H1 (cell line): Measurements from ENCODE around the gene SLC5A9. TPM values are rescaled to one million over a fixed set of nuclear protein-coding genes. Genes with fewer than 3 reads are reported as not detected.

Experiments
- CTCF ChIA-PET: fragments of 300-600 bp; sonication (Branson Sonifier 250); formaldehyde crosslinking; loops from one replicate; lab custom pipeline; 2021; ENCODE audit not compliant: partially characterized antibody; lab: Charles Lee
- POLR2A ChIA-PET: fragments of 300-600 bp; sonication (Branson Sonifier 250); formaldehyde crosslinking; loops from one replicate; lab custom pipeline; 2021; ENCODE audit warnings: inconsistent platforms; ENCODE audit not compliant: partially characterized antibody; lab: Charles Lee
- DNase-seq, 2 experiments: peaks; one replicate each; pipeline versions ENCODE4 v3.0.0 to v3.0.0-alpha.2; 2010 to 2022; ENCODE audit warnings: low spot score in 2 of 2, low read depth in 1 of 2, mixed read lengths in 1 of 2
- FAIRE-seq: peaks from 2 replicates; lab custom pipeline; 2011; peaks lifted over from hg19 to GRCh38; lab: Jason Lieb, UNC
- H2AFZ ChIP-seq: 2 replicates; pipeline ENCODE4 v1.8.1; 2012; ENCODE audit warnings: low read length, inconsistent platforms
- H2AK5ac ChIP-seq: 2 replicates; pipeline ENCODE4 v1.6.1; 2013; ENCODE audit warnings: low read depth, low read length
- H2BK120ac ChIP-seq: replicated peaks from 2 replicates; pipeline ENCODE3; 2013; ENCODE audit warnings: low read depth, low read length, inconsistent platforms
- H2BK12ac ChIP-seq: 2 replicates; pipeline ENCODE4 v1.6.1; 2013; ENCODE audit warnings: low read depth, low read length
- H2BK15ac ChIP-seq: 2 replicates; pipeline ENCODE4 v1.6.1; 2013; ENCODE audit warnings: low read length
- H2BK20ac ChIP-seq: 2 replicates; pipeline ENCODE4 v1.6.1; 2013; ENCODE audit warnings: low read length
- H2BK5ac ChIP-seq: 2 replicates; pipeline ENCODE4 v1.6.1; 2013; ENCODE audit warnings: low read depth, low read length
- H3K14ac ChIP-seq: 2 replicates; pipeline ENCODE4 v1.6.1; 2013; ENCODE audit warnings: inconsistent platforms; ENCODE audit not compliant: insufficient read length
- H3K18ac ChIP-seq: 2 replicates; pipeline ENCODE4 v1.6.1; 2013; ENCODE audit warnings: low read length; ENCODE audit errors: extremely low read depth
- H3K23ac ChIP-seq: 2 replicates; pipeline ENCODE4 v1.6.1; 2013; ENCODE audit warnings: inconsistent platforms; ENCODE audit not compliant: insufficient read length
- H3K23me2 ChIP-seq: 2 replicates; pipeline ENCODE4 v1.6.1; 2013; ENCODE audit warnings: low read depth, low read length
- H3K27ac ChIP-seq: 2 replicates; pipeline ENCODE4 v1.6.1; 2011; ENCODE audit warnings: low read depth, low read length, inconsistent platforms
- H3K27me3 ChIP-seq, 4 experiments: replicated peaks in 1 of 4; 1 replicate in 1 of 4; 2 replicates in 3 of 4; pipeline versions ENCODE4 v1.6.1 to v1.8.1; 2011 to 2013; ENCODE audit warnings: low read length in 3 of 4, mild to moderate bottlenecking in 3 of 4, inconsistent platforms in 2 of 4, mixed read lengths in 2 of 4, moderate library complexity in 1 of 4; ENCODE audit not compliant: control insufficient read depth in 3 of 4, insufficient read depth in 3 of 4; ENCODE audit errors: extremely low read depth in 1 of 4
- H3K36me3 ChIP-seq, 4 experiments: 2 replicates each; pipeline versions ENCODE4 v1.6.1 to v1.8.1; 2011 to 2013; ENCODE audit warnings: mild to moderate bottlenecking in 4 of 4, low read length in 3 of 4, moderate library complexity in 2 of 4, control low read depth in 1 of 4, inconsistent platforms in 1 of 4; ENCODE audit not compliant: insufficient read depth in 4 of 4, control insufficient read depth in 2 of 4
- H3K4ac ChIP-seq: replicated peaks from 2 replicates; pipeline ENCODE3; 2013; ENCODE audit warnings: low read length, low read depth, mixed read lengths, inconsistent platforms; ENCODE audit not compliant: insufficient read length
- H3K4me1 ChIP-seq, 4 experiments: replicated peaks in 1 of 4; 1 replicate in 1 of 4; 2 replicates in 3 of 4; pipeline versions ENCODE4 v1.6.1 to v1.8.1; 2011 to 2013; ENCODE audit warnings: low read length in 3 of 4, inconsistent platforms in 2 of 4, mixed read lengths in 1 of 4; ENCODE audit not compliant: insufficient read depth in 4 of 4, control insufficient read depth in 3 of 4
- H3K4me2 ChIP-seq, 2 experiments: 2 replicates each; pipeline versions ENCODE4 v1.6.1 to v1.8.1; 2011 to 2013; ENCODE audit warnings: low read depth in 2 of 2, low read length in 2 of 2, control low read depth in 1 of 2, inconsistent platforms in 1 of 2, mild to moderate bottlenecking in 1 of 2; ENCODE audit not compliant: insufficient read depth in 1 of 2
- H3K4me3 ChIP-seq, 4 experiments: fragments of 200-600, 300-600 bp in 1 of 4; sonication (generic), shearing (Covaris generic), sonication (Bioruptor Twin) in 1 of 4; 2 replicates each; pipeline versions ENCODE4 v1.5.1 to v1.8.1; 2011 to 2016; ENCODE audit warnings: low read length in 4 of 4, low read depth in 3 of 4, control low read depth in 2 of 4, inconsistent platforms in 2 of 4, mild to moderate bottlenecking in 2 of 4, mixed read lengths in 1 of 4, moderate library complexity in 1 of 4; ENCODE audit not compliant: insufficient read depth in 2 of 4; ENCODE audit errors: extremely low read depth in 1 of 4
- H3K56ac ChIP-seq: replicated peaks from 2 replicates; pipeline ENCODE3; 2013; ENCODE audit warnings: low read depth, mild to moderate bottlenecking, mixed read lengths, low read length, inconsistent platforms; ENCODE audit not compliant: insufficient read length
- H3K79me1 ChIP-seq: 2 replicates; pipeline ENCODE4 v1.6.1; 2013; ENCODE audit warnings: low read depth, low read length, control low read depth
- H3K79me2 ChIP-seq, 2 experiments: 2 replicates each; pipeline versions ENCODE4 v1.6.1 to v1.8.1; 2012 to 2013; ENCODE audit warnings: low read length in 2 of 2, mild to moderate bottlenecking in 2 of 2, inconsistent platforms in 1 of 2; ENCODE audit not compliant: insufficient read depth in 2 of 2, control insufficient read depth in 1 of 2
- H3K9ac ChIP-seq, 4 experiments: replicated peaks in 1 of 4; 1 replicate in 1 of 4; 2 replicates in 3 of 4; pipeline versions ENCODE4 v1.6.1 to v1.8.1; 2011 to 2013; ENCODE audit warnings: low read depth in 3 of 4, low read length in 3 of 4, control low read depth in 2 of 4, mild to moderate bottlenecking in 2 of 4, moderate library complexity in 2 of 4, inconsistent platforms in 1 of 4; ENCODE audit errors: extremely low read depth in 1 of 4
- H3K9me3 ChIP-seq, 2 experiments: 2 replicates each; pipeline versions ENCODE4 v1.6.1 to v1.8.1; 2012 to 2013; ENCODE audit warnings: mild to moderate bottlenecking in 2 of 2, moderate library complexity in 2 of 2, control low read depth in 1 of 2, inconsistent platforms in 1 of 2, low read depth in 1 of 2, low read length in 1 of 2, mixed read lengths in 1 of 2; ENCODE audit not compliant: insufficient read depth in 2 of 2
- H4K20me1 ChIP-seq, 2 experiments: replicated peaks in 1 of 2; 2 replicates each; pipeline versions ENCODE3 to v1.8.1; 2011 to 2013; ENCODE audit warnings: inconsistent platforms in 2 of 2, low read length in 2 of 2, mild to moderate bottlenecking in 1 of 2; ENCODE audit not compliant: insufficient read depth in 2 of 2, control insufficient read depth in 1 of 2
- H4K5ac ChIP-seq: 2 replicates; pipeline ENCODE4 v1.6.1; 2013; ENCODE audit warnings: low read length, low read depth, mixed read lengths, inconsistent platforms; ENCODE audit not compliant: insufficient read length
- H4K8ac ChIP-seq: 2 replicates; pipeline ENCODE4 v1.8.0; 2013; ENCODE audit warnings: mild to moderate bottlenecking, moderate library complexity, low read length, inconsistent platforms; ENCODE audit not compliant: insufficient read depth; ENCODE audit errors: extremely low read depth
- H4K91ac ChIP-seq: replicated peaks from 2 replicates; pipeline ENCODE3; 2013; ENCODE audit warnings: low read length, mixed read lengths, inconsistent platforms; ENCODE audit not compliant: insufficient read length
- CBX8 ChIP-seq: fragments of 300-800, 300-1000 bp; sonication (generic); IDR thresholded peaks from 2 replicates; pipeline ENCODE4 v1.7.1; 2016; ENCODE audit warnings: low read depth, low read length, borderline replicate concordance
- CHD2 ChIP-seq: IDR thresholded peaks from 2 replicates; pipeline ENCODE4 v1.6.1; 2012; ENCODE audit warnings: low read length, improper control_type of control experiment
- CTBP2 ChIP-seq: IDR thresholded peaks from 2 replicates; pipeline ENCODE4 v1.7.0; 2011; ENCODE audit warnings: borderline replicate concordance, mild to moderate bottlenecking, moderate library complexity, mixed read lengths, low read length; ENCODE audit not compliant: insufficient read depth, insufficient read length
- GTF2F1 ChIP-seq: IDR thresholded peaks from 2 replicates; pipeline ENCODE4 v1.6.1; 2012; ENCODE audit warnings: low read depth, low read length, improper control_type of control experiment, borderline replicate concordance
- HDAC6 ChIP-seq: IDR thresholded peaks from one replicate; pipeline ENCODE4 v1.7.1; 2012; ENCODE audit warnings: low read depth, mild to moderate bottlenecking, inconsistent platforms, low read length, moderate library complexity
- KDM5A ChIP-seq: fragments of 200-600 bp; IDR thresholded peaks from 2 replicates; pipeline ENCODE4 v1.7.1; 2012; ENCODE audit warnings: mild to moderate bottlenecking, low read length, inconsistent platforms, mixed read lengths
- NANOG ChIP-seq: IDR thresholded peaks from 2 replicates; pipeline ENCODE4 v1.6.1; 2011; ENCODE audit warnings: low read length, low read depth, mild to moderate bottlenecking, inconsistent platforms; ENCODE audit not compliant: insufficient read depth, poor library complexity, severe bottlenecking
- POLR2AphosphoS5 ChIP-seq: IDR thresholded peaks from 2 replicates; pipeline ENCODE4 v1.6.1; 2011; ENCODE audit warnings: low read depth, low read length
- SIRT6 ChIP-seq: IDR thresholded peaks from one replicate; pipeline ENCODE4 v1.7.1; 2012; ENCODE audit warnings: low read length, inconsistent platforms
- TAF1 ChIP-seq: IDR thresholded peaks from 2 replicates; pipeline ENCODE4 v1.6.1; 2011; ENCODE audit warnings: mild to moderate bottlenecking, low read depth, low read length
- TEAD4 ChIP-seq: IDR thresholded peaks from 2 replicates; pipeline ENCODE4 v1.6.1; 2012; ENCODE audit warnings: low read depth, low read length, inconsistent platforms, mixed read lengths
- WGBS, 2 experiments: shearing (Covaris generic) in 1 of 2; methylation state at CpG; one replicate each; pipeline versions ENCODE4 v1.1.6 to v1.1.7; 2013 to 2015; ENCODE audit warnings: low lambda C conversion rate in 2 of 2, mixed read lengths in 2 of 2, inconsistent platforms in 1 of 2, low coverage in 1 of 2, missing lambda C conversion rate in 1 of 2; ENCODE audit not compliant: insufficient replicate concordance in 2 of 2, insufficient coverage in 1 of 2, insufficient read length in 1 of 2; ENCODE audit errors: extremely low coverage in 1 of 2, missing lambda C conversion rate in 1 of 2; 5-methylcytosine and 5-hydroxymethylcytosine counted together
- polyA plus RNA-seq, 7 experiments: library from polyadenylated mRNA; depleted of rRNA in 3 of 7; stranded (reverse) in 5 of 7; unstranded in 2 of 7; fragments of >200 nt in 5 of 7; fragments of 200-250 nt in 2 of 7; gene quantifications; 1 replicate in 5 of 7; 2 replicates in 1 of 7; 4 replicates in 1 of 7; pipeline versions ENCODE4 v1.2.1 to v1.2.3, GENCODE V29; 2011 to 2013; ENCODE audit warnings: missing spikeins in 2 of 7, mixed read lengths in 2 of 7
- total RNA-seq: library from RNA; stranded (reverse); fragmentation: NEBNext Ultra II Directional; extraction: Animal tissue kit (Norgen Biotek cat#: 25700); gene quantifications from 2 replicates; pipeline ENCODE4 v1.2.1, GENCODE V29; 2021
- TF ChIP-seq, protein P1 (sequence below), 3 experiments: IDR thresholded peaks; 1 replicate in 2 of 3; 2 replicates in 1 of 3; pipeline versions ENCODE4 v1.5.1 to v1.6.1; 2011; ENCODE audit warnings: low read length in 3 of 3, mild to moderate bottlenecking in 3 of 3, inconsistent platforms in 2 of 3, low read depth in 1 of 3, moderate library complexity in 1 of 3; ENCODE audit not compliant: insufficient read depth in 1 of 3; ENCODE audit errors: control extremely low read depth in 1 of 3

The SLC5A9 gene
- total and polyA plus RNA-seq, 2 of the 8 experiments (the other 6 are each of a cell fraction or from before 2014, with no cell fraction given) = 0.03 TPM; not detected in 1

DNA sequence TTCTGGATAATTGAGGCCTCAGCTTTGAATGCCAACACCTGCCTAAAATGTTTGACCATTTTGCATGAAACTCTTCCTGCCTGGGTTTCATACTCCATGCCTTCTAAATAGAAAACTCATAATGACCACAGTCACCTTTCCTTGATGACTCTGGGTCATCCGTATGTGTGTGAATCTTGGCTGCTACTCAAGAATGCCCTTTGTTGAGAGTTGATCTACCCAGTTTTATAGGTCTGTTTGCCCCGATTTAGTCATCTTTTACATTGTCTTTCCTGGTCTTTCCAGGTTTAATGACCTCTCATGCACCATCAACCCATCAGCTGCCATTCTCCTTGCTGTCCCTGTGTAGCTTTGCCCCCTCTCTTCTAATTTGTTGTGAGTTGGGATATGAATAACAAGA, 2.7 kb upstream of the SLC5A9 start:
- CTCF ChIA-PET = interaction anchor here (1.6 to 5.9 kb wide), 4 partner anchors 9 to 17 kb away, joined by 7 to 41 read pairs (median 10); no protein-coding TSS in a partner anchor
- Histone ChIP-seq H4K5ac (no peak overlapping the region), H3K4ac (no peak overlapping the region), H3K23me2 (no peaks in the 10 kb centered on the region), H3K27ac (no peak overlapping the region), H3K4me2 (no peak overlapping the region), H3K4me1 (peaks cover 1 to 7% (median 3%) of the 10 kb centered on the region in 4 experiments; a peak in 2 of 7 replicates), H3K23ac (no peak overlapping the region), H3K27me3 (no peaks in the 10 kb centered on the region), H2BK12ac (no peak overlapping the region), H4K20me1 (no peaks in the 10 kb centered on the region), H2BK120ac (no peak overlapping the region), H2BK20ac (no peak overlapping the region), H3K56ac (no peak overlapping the region), H3K14ac (no peak overlapping the region), H2BK15ac (peak overlapping the region; percentile 76; the same call in 1 of the 2 replicates), H2AK5ac (no peak overlapping the region), H4K91ac (no peak overlapping the region), H3K36me3 (no peaks in the 10 kb centered on the region), H4K8ac (no peak overlapping the region), H3K4me3 (no peak overlapping the region), H3K79me2 (no peaks in the 10 kb centered on the region), H3K9ac (no peak overlapping the region), H3K79me1 (no peaks in the 10 kb centered on the region), H3K18ac (no peak overlapping the region), H2AFZ (no peak overlapping the region), H3K9me3 (no peaks in the 10 kb centered on the region), H2BK5ac (no peak overlapping the region)
- 87% methylated on average over 2 of the region's 2 CpGs; no CpG with 5 or more reads in 1 of the 2 experiments for WGBS, 2 experiments
- DNase-seq (no peak), FAIRE-seq (no peak)
- POLR2A ChIA-PET = no interaction called here
- TF ChIP-seq CHD2 (no peak), POLR2AphosphoS5 (no peak), NANOG (no peak), KDM5A (no peak), GTF2F1 (no peak), CTBP2 (no peak), HDAC6 (no peak), TEAD4 (no peak), TAF1 (no peak), SIRT6 (no peak), CBX8 (no peak)
- TF ChIP-seq, protein P1, sequence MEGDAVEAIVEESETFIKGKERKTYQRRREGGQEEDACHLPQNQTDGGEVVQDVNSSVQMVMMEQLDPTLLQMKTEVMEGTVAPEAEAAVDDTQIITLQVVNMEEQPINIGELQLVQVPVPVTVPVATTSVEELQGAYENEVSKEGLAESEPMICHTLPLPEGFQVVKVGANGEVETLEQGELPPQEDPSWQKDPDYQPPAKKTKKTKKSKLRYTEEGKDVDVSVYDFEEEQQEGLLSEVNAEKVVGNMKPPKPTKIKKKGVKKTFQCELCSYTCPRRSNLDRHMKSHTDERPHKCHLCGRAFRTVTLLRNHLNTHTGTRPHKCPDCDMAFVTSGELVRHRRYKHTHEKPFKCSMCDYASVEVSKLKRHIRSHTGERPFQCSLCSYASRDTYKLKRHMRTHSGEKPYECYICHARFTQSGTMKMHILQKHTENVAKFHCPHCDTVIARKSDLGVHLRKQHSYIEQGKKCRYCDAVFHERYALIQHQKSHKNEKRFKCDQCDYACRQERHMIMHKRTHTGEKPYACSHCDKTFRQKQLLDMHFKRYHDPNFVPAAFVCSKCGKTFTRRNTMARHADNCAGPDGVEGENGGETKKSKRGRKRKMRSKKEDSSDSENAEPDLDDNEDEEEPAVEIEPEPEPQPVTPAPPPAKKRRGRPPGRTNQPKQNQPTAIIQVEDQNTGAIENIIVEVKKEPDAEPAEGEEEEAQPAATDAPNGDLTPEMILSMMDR (IDR thresholded peaks at IDR 0.05; ENCODE audit: control extremely low read depth in 1 of 3, insufficient read depth in 1 of 3, low read depth in 1 of 3, low read length in 3 of 3) = no peak
